Measurements from ENCODE around the gene BEST2.

The BEST2 gene

DNA sequence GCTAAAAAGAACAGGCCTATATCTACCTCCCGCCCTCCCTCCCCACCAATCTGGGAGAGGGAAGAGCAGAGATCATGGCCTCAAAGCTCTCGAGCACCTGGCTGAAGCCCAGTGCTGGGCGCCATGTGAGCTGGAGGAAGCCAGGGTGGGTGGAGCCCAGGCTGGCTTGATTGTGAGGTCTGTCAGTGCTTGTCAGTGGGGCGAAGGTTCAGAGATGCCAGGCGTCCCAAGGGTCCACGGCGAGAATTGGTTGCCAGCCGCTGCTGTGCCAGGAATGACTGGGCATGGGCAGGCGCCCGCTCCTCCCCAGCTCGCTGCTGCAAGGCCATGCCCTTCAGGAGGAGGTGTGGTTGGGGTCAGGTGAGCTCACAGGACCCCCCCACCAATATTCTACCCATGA lies 11.5 kb downstream of the BEST2 start:
- no peak for TF ChIP-seq CTCF (IDR thresholded peaks at IDR 0.05; ENCODE audit: insufficient read depth, low read depth, low read length, missing control alignments)
- H3K4me3 ChIP-seq (ENCODE audit: low read length) = no peak overlapping the region
- no peak for DNase-seq (ENCODE audit: low read depth)

- no peak overlapping the region for H3K4me3 ChIP-seq (ENCODE audit: low read length)
- no peak for TF ChIP-seq CTCF (IDR thresholded peaks at IDR 0.05; ENCODE audit: insufficient read depth, low read depth, low read length, missing control alignments)
- DNase-seq (ENCODE audit: low read depth) = no peak
These were observed 13.1 kb downstream of the BEST2 start for GRCh38 chr19:12764698-12765097.

DNA sequence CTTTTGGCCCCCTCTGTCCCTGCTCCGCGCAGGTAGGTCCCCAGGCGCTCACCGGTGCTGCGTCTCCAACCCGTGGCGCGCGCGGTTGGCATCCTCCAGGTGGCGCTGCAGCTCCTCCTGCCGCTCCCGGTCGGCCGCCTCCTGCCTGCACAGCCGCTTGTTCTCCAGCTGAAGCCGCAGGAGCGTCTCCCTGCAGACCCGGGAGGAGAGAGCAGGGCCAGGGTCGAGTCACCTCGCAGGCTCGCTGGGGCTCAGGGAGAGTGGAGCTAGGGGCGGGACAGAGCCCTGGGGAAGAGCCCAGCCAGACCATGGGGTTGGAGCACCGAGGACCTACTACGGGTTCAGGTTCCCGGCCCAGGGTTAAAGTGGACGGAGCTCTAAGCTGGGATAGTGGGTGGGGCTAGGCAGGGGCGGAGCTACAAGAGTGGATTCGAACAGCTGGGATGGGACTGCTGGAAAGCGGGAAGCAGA lies 14.5 kb downstream of the BEST2 start:
- peak; percentile 76 for DNase-seq (ENCODE audit: low read depth)
- H3K4me3 ChIP-seq (ENCODE audit: low read length) = peak overlapping the region; percentile 36
- peak; percentile 52 for TF ChIP-seq CTCF (IDR thresholded peaks at IDR 0.05; ENCODE audit: insufficient read depth, low read depth, low read length, missing control alignments)

- H3K4me3 ChIP-seq (ENCODE audit: low read length) = no peak overlapping the region
- DNase-seq (ENCODE audit: low read depth) = no peak
- TF ChIP-seq CTCF (IDR thresholded peaks at IDR 0.05; ENCODE audit: insufficient read depth, low read depth, low read length, missing control alignments) = no peak
These were observed 15.6 kb downstream of the BEST2 start for GRCh38 chr19:12767150-12767549.

GRCh38 chr19:12767666-12768065 lies 16.1 kb downstream of the BEST2 start:
- TF ChIP-seq CTCF (IDR thresholded peaks at IDR 0.05; ENCODE audit: insufficient read depth, low read depth, low read length, missing control alignments) = no peak
- DNase-seq (ENCODE audit: low read depth) = no peak
- H3K4me3 ChIP-seq (ENCODE audit: low read length) = no peak overlapping the region

DNA sequence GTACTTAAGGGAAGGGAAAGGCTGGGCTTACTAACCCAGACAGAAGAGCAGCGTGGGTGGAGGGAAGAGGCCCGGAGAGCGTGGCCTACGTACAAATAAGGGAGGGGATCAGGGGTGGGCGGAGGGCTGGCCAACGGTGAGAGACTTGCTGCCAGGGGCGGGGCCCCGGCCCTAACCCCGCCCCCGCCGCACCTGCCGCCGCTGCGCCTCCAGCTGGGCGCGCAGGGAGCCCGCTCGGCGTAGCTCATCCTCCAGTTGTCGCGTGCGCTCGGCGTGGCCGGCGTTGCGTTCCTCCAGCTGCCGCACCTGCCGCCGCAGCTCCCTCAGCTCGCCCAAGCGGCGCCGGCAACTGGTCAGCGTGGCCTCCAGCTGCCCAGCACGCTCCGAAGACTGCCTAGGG lies 18.1 kb downstream of the BEST2 start:
- peak; percentile 61 for DNase-seq (ENCODE audit: low read depth)
- no peak overlapping the region for H3K4me3 ChIP-seq (ENCODE audit: low read length)
- no peak for TF ChIP-seq CTCF (IDR thresholded peaks at IDR 0.05; ENCODE audit: insufficient read depth, low read depth, low read length, missing control alignments)

DNA sequence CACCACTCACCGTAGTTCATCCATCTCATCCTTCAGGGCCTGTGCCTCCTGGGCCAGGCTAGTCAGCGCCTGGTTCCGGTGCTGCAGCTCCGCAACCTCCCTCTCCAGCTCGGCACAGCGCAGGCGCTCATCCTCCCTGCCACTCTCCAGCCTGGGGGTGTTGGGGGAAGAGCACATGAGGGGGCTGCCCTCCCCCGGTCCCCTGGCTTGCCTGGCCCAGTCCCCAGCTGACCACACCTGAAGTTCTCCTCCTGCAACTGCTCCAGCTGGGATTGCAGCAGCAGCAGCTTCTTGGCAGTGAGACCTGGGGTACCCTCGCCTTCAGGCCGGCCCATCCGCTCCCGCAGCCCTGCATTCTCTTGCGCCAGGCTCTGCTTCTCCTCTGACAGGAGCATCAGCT lies 19.3 kb downstream of the BEST2 start:
- TF ChIP-seq CTCF (IDR thresholded peaks at IDR 0.05; ENCODE audit: insufficient read depth, low read depth, low read length, missing control alignments) = no peak
- no peak overlapping the region for H3K4me3 ChIP-seq (ENCODE audit: low read length)

More for the DNA sequence above, 19.3 kb downstream of the BEST2 start:
- no peak for DNase-seq (ENCODE audit: low read depth)

Measured in epithelial cell of esophagus (primary cell).